Suprapubic skin (tissue), 4 donors: Measurements from ENCODE around the gene DEFB110.

ENCODE experiments used
- CTCF ChIP-seq, 2 donors: fragments of 200-600 bp in 1 of 2; fragments of 450-650 bp in 1 of 2; sonication (generic) in 1 of 2; IDR thresholded peaks; one replicate each; pipeline ENCODE4 v1.5.1; 2016 to 2019; ENCODE audit warnings: antibody characterized with exemption in 2 of 2, mild to moderate bottlenecking in 1 of 2, moderate library complexity in 1 of 2
- POLR2A ChIP-seq, 2 donors: fragments of 450-650 bp; IDR thresholded peaks; one replicate each; pipeline ENCODE4 v1.6.1; 2017; ENCODE audit warnings: antibody characterized with exemption in 2 of 2, mild to moderate bottlenecking in 2 of 2, moderate library complexity in 2 of 2
- POLR2AphosphoS5 ChIP-seq, 3 donors: sonication (generic); formaldehyde crosslinking; IDR thresholded peaks; one replicate each; pipeline ENCODE4 v1.6.1; 2017; ENCODE audit warnings: antibody characterized with exemption in 3 of 3

DNA sequence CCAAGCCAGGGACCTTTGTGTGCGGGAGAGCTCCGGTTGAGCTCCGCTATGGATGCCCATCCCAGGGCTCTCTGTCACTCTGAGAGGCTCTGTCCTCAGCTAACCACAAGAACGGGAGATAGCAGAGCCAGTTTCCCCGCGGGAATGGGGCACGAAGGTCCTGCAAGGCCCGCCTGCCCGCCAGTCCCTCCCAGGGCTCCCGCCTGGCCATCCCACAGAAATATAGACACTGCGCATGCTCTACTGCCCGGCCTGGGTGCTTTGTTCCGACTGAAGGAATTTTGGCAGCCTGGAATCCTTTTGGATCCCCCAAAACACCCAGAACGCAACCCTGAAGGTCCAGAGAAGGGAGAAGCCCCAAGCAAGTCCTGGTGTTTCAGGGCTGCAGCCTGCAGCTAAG lies 8.6 kb upstream of the DEFB110 start:
- TF ChIP-seq CTCF (IDR thresholded peaks at IDR 0.05) (no peak), POLR2A (IDR thresholded peaks at IDR 0.05) (no peak), POLR2AphosphoS5 (IDR thresholded peaks at IDR 0.05) (no peak)
